Osteoblast (primary cell): ENCODE results near the gene SLC50A1. TPM values are rescaled to one million over a fixed set of nuclear protein-coding genes. Genes with fewer than 3 reads are reported as not detected.

Experiments
- DNase-seq: peaks from one replicate; pipeline ENCODE4 v3.0.0; 2011; ENCODE audit warnings: low spot score, mixed read lengths; ENCODE audit not compliant: insufficient read length; ENCODE audit errors: missing footprints
- H2AFZ ChIP-seq: 2 replicates; pipeline ENCODE4 v1.6.0; 2011; ENCODE audit warnings: mild to moderate bottlenecking, low read length
- H3K27ac ChIP-seq: 2 replicates; pipeline ENCODE4 v1.5.1; 2011; ENCODE audit warnings: mild to moderate bottlenecking, low read depth, low read length, moderate library complexity
- H3K27me3 ChIP-seq: 2 replicates; pipeline ENCODE4 v1.6.0; 2012; ENCODE audit warnings: mild to moderate bottlenecking, control low read depth, inconsistent platforms, low read length, moderate library complexity; ENCODE audit not compliant: insufficient read depth
- H3K36me3 ChIP-seq: 2 replicates; pipeline ENCODE4 v1.5.1; 2011; ENCODE audit warnings: mild to moderate bottlenecking, low read length, control low read depth, moderate library complexity; ENCODE audit not compliant: insufficient read depth
- H3K4me1 ChIP-seq: 2 replicates; pipeline ENCODE4 v1.5.1; 2011; ENCODE audit warnings: mild to moderate bottlenecking, low read length, control low read depth, moderate library complexity; ENCODE audit not compliant: insufficient read depth
- H3K4me2 ChIP-seq: 2 replicates; pipeline ENCODE4 v1.6.0; 2011; ENCODE audit warnings: mild to moderate bottlenecking, low read length; ENCODE audit not compliant: insufficient read depth
- H3K4me3 ChIP-seq: fragments of 200-600 bp; sonication (generic); 3 replicates; pipeline ENCODE4 v1.5.1; 2012; ENCODE audit warnings: mild to moderate bottlenecking, low read length, inconsistent platforms; ENCODE audit not compliant: insufficient read depth
- H3K79me2 ChIP-seq: 2 replicates; pipeline ENCODE4 v1.6.0; 2012; ENCODE audit warnings: mild to moderate bottlenecking, low read length, control low read depth, inconsistent platforms; ENCODE audit not compliant: insufficient read depth
- H3K9me3 ChIP-seq: 2 replicates; pipeline ENCODE4 v1.5.1; 2011; ENCODE audit warnings: low read depth, low read length, control low read depth
- H4K20me1 ChIP-seq: 2 replicates; pipeline ENCODE4 v1.6.0; 2012; ENCODE audit warnings: mild to moderate bottlenecking, low read length, control low read depth; ENCODE audit not compliant: insufficient read depth
- CTCF ChIP-seq: IDR thresholded peaks from 2 replicates; pipeline ENCODE4 v1.5.1; 2011; ENCODE audit warnings: mild to moderate bottlenecking, low read depth, low read length, moderate library complexity; ENCODE audit errors: extremely low read depth
- total RNA-seq: library from RNA; depleted of rRNA; stranded (reverse); fragments of >200 nt; gene quantifications from 2 replicates; pipeline ENCODE4 v1.2.3, GENCODE V29; 2012

SLC50A1 gene
- total RNA-seq, 1 donor: 38.0 TPM

GRCh38 chr1:155184351-155184811, 48.7 kb downstream of the SLC50A1 start:
- TF ChIP-seq CTCF: no peak
- Histone ChIP-seq H3K4me2 (no peak overlapping the region), H3K4me1 (no peaks in the 10 kb centered on the region), H4K20me1 (no peaks in the 10 kb centered on the region), H3K79me2 (no peaks in the 10 kb centered on the region), H3K36me3 (no peaks in the 10 kb centered on the region), H3K27ac (no peak overlapping the region), H3K27me3 (no peaks in the 10 kb centered on the region), H3K4me3 (no peak overlapping the region), H2AFZ (no peak overlapping the region), H3K9me3 (no peaks in the 10 kb centered on the region)
- peak; percentile 81 for DNase-seq

- no peak overlapping the region for H3K4me3 ChIP-seq
- H2AFZ ChIP-seq: no peak overlapping the region
- H3K9me3 ChIP-seq: no peaks in the 10 kb centered on the region
- no peaks in the 10 kb centered on the region for H3K4me1 ChIP-seq
- H3K4me2 ChIP-seq: no peak overlapping the region
- no peaks in the 10 kb centered on the region for H3K36me3 ChIP-seq
- DNase-seq: peak; percentile 76
- H4K20me1 ChIP-seq: no peaks in the 10 kb centered on the region
- H3K27me3 ChIP-seq: no peaks in the 10 kb centered on the region
- no peak overlapping the region for H3K27ac ChIP-seq
- no peaks in the 10 kb centered on the region for H3K79me2 ChIP-seq
- TF ChIP-seq CTCF: no peak
These were observed 49.5 kb downstream of the SLC50A1 start for GRCh38 chr1:155184835-155185782.

- H3K79me2 ChIP-seq: no peaks in the 10 kb centered on the region
- no peak overlapping the region for H3K4me2 ChIP-seq
- H3K4me3 ChIP-seq: no peak overlapping the region
- no peak for TF ChIP-seq CTCF
- no peaks in the 10 kb centered on the region for H4K20me1 ChIP-seq
- no peaks in the 10 kb centered on the region for H3K27me3 ChIP-seq
- H3K27ac ChIP-seq: no peak overlapping the region
- no peak overlapping the region for H2AFZ ChIP-seq
- H3K36me3 ChIP-seq: no peaks in the 10 kb centered on the region
- H3K9me3 ChIP-seq: no peaks in the 10 kb centered on the region
- H3K4me1 ChIP-seq: no peaks in the 10 kb centered on the region
- no peak for DNase-seq
These were observed 50.1 kb downstream of the SLC50A1 start for GRCh38 chr1:155185783-155186066.

- H3K27me3 ChIP-seq: no peaks in the 10 kb centered on the region
- H4K20me1 ChIP-seq: no peaks in the 10 kb centered on the region
- DNase-seq: peak; percentile 79
- TF ChIP-seq CTCF: no peak
- H3K4me1 ChIP-seq: no peaks in the 10 kb centered on the region
- no peak overlapping the region for H3K27ac ChIP-seq
- no peak overlapping the region for H3K4me3 ChIP-seq
- no peak overlapping the region for H2AFZ ChIP-seq
- no peaks in the 10 kb centered on the region for H3K9me3 ChIP-seq
- H3K36me3 ChIP-seq: no peaks in the 10 kb centered on the region
- no peaks in the 10 kb centered on the region for H3K79me2 ChIP-seq
- H3K4me2 ChIP-seq: no peak overlapping the region
These were observed 50.6 kb downstream of the SLC50A1 start for GRCh38 chr1:155186067-155186793.
